A549 (cell line): Measurements from ENCODE around the gene NOXO1. TPM values are rescaled to one million over a fixed set of nuclear protein-coding genes. Genes with fewer than 3 reads are reported as not detected.
A peak's percentile ranks its signal among the peaks of the same experiment; 100 is the strongest.

Experiments
- ATAC-seq, 2 experiments: fragments of 200-7000 bp in 1 of 2; fragments of >200 bp in 1 of 2; cut with Nextera tagmentation in 1 of 2; cut with Tn5 transposase in 1 of 2; 3 replicates each; pipeline versions ENCODE4 v1.8.0 to v1.9.1; 2018 to 2020; ENCODE audit warnings: mild to moderate bottlenecking in 1 of 2, moderate library complexity in 1 of 2
- CTCF ChIA-PET: fragments of 300-600 bp; sonication (Branson Sonifier 250); formaldehyde crosslinking; extraction: SDS; loops from one replicate; lab custom pipeline; 2021; ENCODE audit warnings: antibody characterized with exemption, inconsistent platforms; lab: Yijun Ruan, JAX
- POLR2A ChIA-PET: fragments of 350-600 bp; formaldehyde crosslinking; extraction: SDS; loops from one replicate; lab custom pipeline; 2021; ENCODE audit warnings: antibody characterized with exemption, inconsistent platforms; lab: Yijun Ruan, JAX
- DNase-seq, 2 experiments: peaks; one replicate each; pipeline versions ENCODE4 v3.0.0 to v3.0.0-alpha.2; 2011 to 2016; ENCODE audit warnings: low read depth in 1 of 2, low spot score in 1 of 2
- FAIRE-seq: peaks from 2 replicates; lab custom pipeline; 2011; peaks lifted over from hg19 to GRCh38; lab: Jason Lieb, UNC
- H3K27ac ChIP-seq, 2 experiments: fragments of >200 bp; sonication (Bioruptor Twin); formaldehyde crosslinking; 3 replicates each; pipeline ENCODE4 v1.5.1; 2016 to 2017
- H3K4me1 ChIP-seq: fragments of >200 bp; sonication (Bioruptor Twin); formaldehyde crosslinking; 3 replicates; pipeline ENCODE4 v1.6.1; 2016
- H3K4me2 ChIP-seq: fragments of >200 bp; sonication (Bioruptor Twin); formaldehyde crosslinking; 3 replicates; pipeline ENCODE4 v1.6.1; 2016
- H3K4me3 ChIP-seq: fragments of >200 bp; sonication (Bioruptor Twin); formaldehyde crosslinking; 3 replicates; pipeline ENCODE4 v1.5.1; 2016
- H3K9me3 ChIP-seq: fragments of >200 bp; sonication (Bioruptor Twin); formaldehyde crosslinking; 3 replicates; pipeline ENCODE4 v1.6.1; 2016
- BHLHE40 ChIP-seq: IDR thresholded peaks from 2 replicates; pipeline ENCODE4 v1.6.1; 2012; ENCODE audit warnings: low read depth, low read length, inconsistent platforms
- CHD2 ChIP-seq: fragments of 150-350 bp; IDR thresholded peaks from 2 replicates; pipeline ENCODE4 v1.6.1; 2014; ENCODE audit warnings: low read length; ENCODE audit not compliant: partially characterized antibody
- CHD4 ChIP-seq: fragments of 200-600 bp; sonication (generic); IDR thresholded peaks from 2 replicates; pipeline ENCODE4 v1.6.1; 2016; ENCODE audit warnings: antibody characterized with exemption, mild to moderate bottlenecking, borderline replicate concordance
- CTCF ChIP-seq: fragments of >200 bp; sonication (Bioruptor Twin); formaldehyde crosslinking; IDR thresholded peaks from 3 replicates; pipeline ENCODE4 v1.5.1; 2016
- E2F6 ChIP-seq: IDR thresholded peaks from 2 replicates; pipeline ENCODE4 v1.6.1; 2012; ENCODE audit warnings: low read depth, borderline replicate concordance
- EHMT2 ChIP-seq: fragments of 200-600 bp; sonication (generic); IDR thresholded peaks from 2 replicates; pipeline ENCODE4 v1.6.1; 2016; ENCODE audit warnings: antibody characterized with exemption, low read depth, mild to moderate bottlenecking, moderate library complexity
- FOSB ChIP-seq: fragments of 250-450 bp; sonication (Bioruptor Pico); IDR thresholded peaks from 2 replicates; pipeline ENCODE4 v1.5.0; 2020; ENCODE audit warnings: mild to moderate bottlenecking, moderate library complexity
- FOSL2 ChIP-seq, 2 experiments: fragments of 450-650 bp in 1 of 2; fragments of >200 bp in 1 of 2; sonication (Bioruptor Twin) in 1 of 2; formaldehyde crosslinking; IDR thresholded peaks; 2 replicates each; pipeline versions ENCODE4 v1.5.0 to v1.6.1; 2016 to 2020; ENCODE audit warnings: mild to moderate bottlenecking in 1 of 2, moderate library complexity in 1 of 2
- GATA3 ChIP-seq: IDR thresholded peaks from 2 replicates; pipeline ENCODE4 v1.6.1; 2012; ENCODE audit warnings: borderline replicate concordance
- HMGXB4 ChIP-seq: fragments of 250-450 bp; sonication (Bioruptor Pico); IDR thresholded peaks from 2 replicates; pipeline ENCODE4 v1.5.0; 2021; ENCODE audit warnings: mild to moderate bottlenecking, moderate library complexity, borderline replicate concordance
- HOXB13 ChIP-seq: fragments of 250-450 bp; sonication (Bioruptor Pico); IDR thresholded peaks from 2 replicates; pipeline ENCODE4 v1.5.0; 2020; ENCODE audit warnings: low read depth, mild to moderate bottlenecking, moderate library complexity
- JUN ChIP-seq, 2 experiments: fragments of >200 bp; sonication (Bioruptor Twin); formaldehyde crosslinking; IDR thresholded peaks; 2 replicates in 1 of 2; 3 replicates in 1 of 2; pipeline ENCODE4 v1.6.1; 2016 to 2017
- KDM1A ChIP-seq: fragments of 200-600 bp; sonication (generic); IDR thresholded peaks from 2 replicates; pipeline ENCODE4 v1.6.1; 2016; ENCODE audit warnings: low read depth, mild to moderate bottlenecking
- MAFK ChIP-seq: fragments of 450-650 bp; IDR thresholded peaks from 2 replicates; pipeline ENCODE4 v1.6.1; 2014; ENCODE audit not compliant: partially characterized antibody
- NR3C1 ChIP-seq: fragments of >200 bp; sonication (Bioruptor Twin); formaldehyde crosslinking; IDR thresholded peaks from 3 replicates; pipeline ENCODE4 v1.6.1; 2017
- POLR2A ChIP-seq: IDR thresholded peaks from 2 replicates; pipeline ENCODE4 v1.6.1; 2012; ENCODE audit warnings: mild to moderate bottlenecking, low read length
- POLR2AphosphoS2 ChIP-seq: conservative IDR thresholded peaks from 2 replicates; pipeline ENCODE4 v1.6.1; 2012; ENCODE audit warnings: low read length, improper control_type of control experiment, inconsistent platforms
- RARB ChIP-seq: fragments of 250-450 bp; sonication (Bioruptor Pico); IDR thresholded peaks from 2 replicates; pipeline ENCODE4 v1.8.0; 2021; ENCODE audit warnings: mild to moderate bottlenecking, moderate library complexity
- RCOR1 ChIP-seq: fragments of 150-350 bp; IDR thresholded peaks from 2 replicates; pipeline ENCODE4 v1.6.1; 2014; ENCODE audit warnings: antibody characterized with exemption, low read length, low read depth
- TP53 ChIP-seq: fragments of 250-450 bp; sonication (Bioruptor Pico); IDR thresholded peaks from 2 replicates; pipeline ENCODE4 v1.5.0; 2021; ENCODE audit warnings: mild to moderate bottlenecking, moderate library complexity
- USF2 ChIP-seq: fragments of 450-650 bp; IDR thresholded peaks from 2 replicates; pipeline ENCODE4 v1.6.1; 2014; ENCODE audit warnings: antibody characterized with exemption
- ZNF302 ChIP-seq: fragments of 250-450 bp; sonication (Bioruptor Pico); IDR thresholded peaks from 2 replicates; pipeline ENCODE4 v1.9.0; 2021; ENCODE audit warnings: inconsistent platforms, mild to moderate bottlenecking, moderate library complexity
- WGBS: methylation state at CpG from one replicate; pipeline ENCODE4 v1.1.6; 2017; ENCODE audit errors: missing lambda C conversion rate; 5-methylcytosine and 5-hydroxymethylcytosine counted together
- polyA plus RNA-seq, 4 experiments: library from polyadenylated mRNA; depleted of rRNA in 3 of 4; stranded (reverse); fragments of >200 nt; fragmentation: RNase III in 1 of 4; extraction: RNeasy Plus Mini Kit Qiagen cat#74134 plus additional on column Dnase treatment in 1 of 4; gene quantifications; 2 replicates in 3 of 4; 3 replicates in 1 of 4; pipeline ENCODE4 v1.2.3, GENCODE V29; 2011 to 2017
- TF ChIP-seq, protein P1 (sequence below): IDR thresholded peaks from 2 replicates; pipeline ENCODE4 v1.6.1; 2012
- TF ChIP-seq, protein P2 (sequence below): fragments of >200 bp; sonication (Bioruptor Twin); formaldehyde crosslinking; IDR thresholded peaks from 2 replicates; pipeline ENCODE4 v1.6.1; 2016

NOXO1 gene
- polyA plus RNA-seq, 2 of the 4 experiments (the other 2 are of a cell fraction), result 0.32 TPM; not detected in 1

GRCh38 chr16:1930338-1930720, 50.9 kb downstream of the NOXO1 start:
- Histone ChIP-seq H3K27ac (peak overlapping the region; percentile 98 to 99; a peak in 5 of 6 replicates), H3K9me3 (no peaks in the 10 kb centered on the region), H3K4me2 (no peak overlapping the region), H3K4me3 (no peak overlapping the region), H3K4me1 (peaks cover 45% of the 10 kb centered on the region)
- ChIA-PET POLR2A (no interaction called here), CTCF (interaction anchor here (0.6 to 12.9 kb wide), 24 partner anchors 10 to 288 kb away, joined by 3 to 396 read pairs (median 6); partner anchors contain the start of genes MEIOB and MSRB1)
- 88% methylated on average over 10 of the region's 10 CpGs for WGBS
- no peak for ATAC-seq
- no peak for TF ChIP-seq CTCF
- no peak for TF ChIP-seq CHD2
- TF ChIP-seq E2F6, result no peak
- TF ChIP-seq KDM1A, result no peak
- TF ChIP-seq, protein P1, sequence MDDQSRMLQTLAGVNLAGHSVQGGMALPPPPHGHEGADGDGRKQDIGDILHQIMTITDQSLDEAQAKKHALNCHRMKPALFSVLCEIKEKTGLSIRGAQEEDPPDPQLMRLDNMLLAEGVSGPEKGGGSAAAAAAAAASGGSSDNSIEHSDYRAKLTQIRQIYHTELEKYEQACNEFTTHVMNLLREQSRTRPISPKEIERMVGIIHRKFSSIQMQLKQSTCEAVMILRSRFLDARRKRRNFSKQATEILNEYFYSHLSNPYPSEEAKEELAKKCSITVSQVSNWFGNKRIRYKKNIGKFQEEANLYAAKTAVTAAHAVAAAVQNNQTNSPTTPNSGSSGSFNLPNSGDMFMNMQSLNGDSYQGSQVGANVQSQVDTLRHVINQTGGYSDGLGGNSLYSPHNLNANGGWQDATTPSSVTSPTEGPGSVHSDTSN, result no peak
- no peak for TF ChIP-seq BHLHE40
- DNase-seq, result no peak
- FAIRE-seq, result no peak

- peak overlapping the region; percentile 65 for H3K4me3 ChIP-seq
- peak overlapping the region; percentile 97 for H3K4me2 ChIP-seq
- ChIA-PET POLR2A (interaction anchor here (0.8 to 1.3 kb wide), 6 partner anchors 13 to 64 kb away, joined by 3 to 11 read pairs (median 3); partner anchors contain the start of gene MSRB1), CTCF (interaction anchor here (0.6 to 12.9 kb wide), 31 partner anchors 10 to 550 kb away, joined by 3 to 396 read pairs (median 4); partner anchors contain the start of genes MEIOB, MSRB1, NUBP2 and SPSB3)
- peak; percentile 82 to 84 for ATAC-seq
- H3K4me1 ChIP-seq, result peaks cover 40% of the 10 kb centered on the region
- DNase-seq, result peak; percentile 82 to 88
- peak overlapping the region; percentile 98 to 99 for H3K27ac ChIP-seq
- 56% methylated on average over 12 of the region's 70 CpGs for WGBS
- H3K9me3 ChIP-seq, result no peaks in the 10 kb centered on the region
- no peak for FAIRE-seq
- TF ChIP-seq RCOR1 (no peak), JUN (IDR thresholded peaks at IDR 0.05) (peak; percentile 67 to 72; a peak in 4 of 5 replicates), POLR2A (peak; percentile 39; the same call in 1 of the 2 replicates), USF2 (no peak), E2F6 (peak; percentile 98), TP53 (peak; percentile 83; the same call in 1 of the 2 replicates), ZNF302 (no peak), NR3C1 (no peak), KDM1A (no peak), RARB (no peak), FOSL2 (IDR thresholded peaks at IDR 0.05) (no peak), FOSL2 (CRISPR knock-in tag; IDR thresholded peaks at IDR 0.05) (no peak), FOSB (CRISPR knock-in tag) (no peak), CHD4 (no peak), HMGXB4 (CRISPR knock-in tag) (no peak; the same call in 1 of the 2 replicates), HOXB13 (peak; percentile 90), POLR2AphosphoS2 (no peak), GATA3 (no peak), CHD2 (no peak), EHMT2 (no peak), MAFK (no peak)
- TF ChIP-seq, protein P2, sequence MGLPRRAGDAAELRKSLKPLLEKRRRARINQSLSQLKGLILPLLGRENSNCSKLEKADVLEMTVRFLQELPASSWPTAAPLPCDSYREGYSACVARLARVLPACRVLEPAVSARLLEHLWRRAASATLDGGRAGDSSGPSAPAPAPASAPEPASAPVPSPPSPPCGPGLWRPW, result no peak
Measured at GRCh38 chr16:1929578-1930337, 51.5 kb downstream of the NOXO1 start.
